B cell (primary cell): Measurements from ENCODE around the gene HS6ST2. TPM values are rescaled to one million over a fixed set of nuclear protein-coding genes. Genes with fewer than 3 reads are reported as not detected.
A peak's percentile ranks its signal among the peaks of the same experiment; 100 is the strongest.

ENCODE experiments used
- ATAC-seq: fragments of 200-7000 bp; cut with Tn5 transposase; one replicate; pipeline ENCODE4 v1.10.0; 2021; ENCODE audit warnings: low read depth, mild to moderate bottlenecking, moderate number of reproducible peaks, moderate library complexity
- CTCF ChIA-PET: fragments of 350-600 bp; sonication (Branson Sonifier 250); formaldehyde crosslinking; loops from one replicate; lab custom pipeline; 2021; ENCODE audit warnings: antibody characterized with exemption, inconsistent platforms; lab: Charles Lee
- POLR2A ChIA-PET: fragments of 350-600 bp; sonication (Branson Sonifier 250); formaldehyde crosslinking; loops from one replicate; lab custom pipeline; 2021; ENCODE audit warnings: antibody characterized with exemption; lab: Charles Lee
- DNase-seq: peaks from one replicate; pipeline ENCODE4 v3.0.0; 2013
- H2AFZ ChIP-seq: 2 replicates; pipeline ENCODE4 v1.6.1; 2012; ENCODE audit warnings: mild to moderate bottlenecking, low read depth, low read length; ENCODE audit not compliant: insufficient read depth, poor library complexity, severe bottlenecking
- H3K27ac ChIP-seq, 2 donors: 1 replicate in 1 of 2; 2 replicates in 1 of 2; pipeline ENCODE4 v1.5.1; 2012 to 2013; ENCODE audit warnings: low read length in 2 of 2, mild to moderate bottlenecking in 2 of 2, moderate library complexity in 1 of 2
- H3K27me3 ChIP-seq, 4 experiments: fragments of 200-600 bp in 1 of 4; sonication (generic) in 1 of 4; replicated peaks in 1 of 4; 1 replicate in 2 of 4; 2 replicates in 2 of 4; pipeline versions ENCODE4 v1.6.1 to v1.7.0; 2013 to 2016; ENCODE audit warnings: low read length in 3 of 4, mild to moderate bottlenecking in 2 of 4, mixed read lengths in 1 of 4, moderate library complexity in 1 of 4; ENCODE audit not compliant: insufficient read depth in 4 of 4, control insufficient read depth in 3 of 4; ENCODE audit errors: control extremely low read depth in 1 of 4
- H3K36me3 ChIP-seq, 2 experiments: replicated peaks in 1 of 2; 1 replicate in 1 of 2; 2 replicates in 1 of 2; pipeline versions ENCODE4 v1.6.1 to v1.7.1; 2013; ENCODE audit warnings: low read length in 1 of 2; ENCODE audit not compliant: insufficient read depth in 2 of 2, control insufficient read depth in 1 of 2; ENCODE audit errors: control extremely low read depth in 1 of 2, extremely low read depth in 1 of 2
- H3K4me1 ChIP-seq, 2 donors: fragments of 200-600 bp in 1 of 2; sonication (generic) in 1 of 2; 1 replicate in 1 of 2; 2 replicates in 1 of 2; pipeline versions ENCODE4 v1.5.1 to v1.6.1; 2013 to 2017; ENCODE audit warnings: low read length in 2 of 2; ENCODE audit not compliant: control insufficient read depth in 2 of 2, insufficient read depth in 2 of 2
- H3K4me2 ChIP-seq: replicated peaks from 2 replicates; pipeline ENCODE3; 2012; ENCODE audit warnings: mild to moderate bottlenecking, low read depth, low read length; ENCODE audit not compliant: poor library complexity, severe bottlenecking
- H3K4me3 ChIP-seq, 5 experiments: fragments of 200-600 bp in 1 of 5; sonication (generic) in 1 of 5; 1 replicate in 3 of 5; 2 replicates in 2 of 5; pipeline versions ENCODE4 v1.5.1 to v1.7.0; 2011 to 2016; ENCODE audit warnings: low read length in 4 of 5, mild to moderate bottlenecking in 4 of 5, low read depth in 2 of 5, control low read depth in 1 of 5, moderate library complexity in 1 of 5; ENCODE audit not compliant: insufficient read depth in 1 of 5; ENCODE audit errors: control extremely low read depth in 1 of 5, extremely low read depth in 1 of 5
- H3K79me2 ChIP-seq: fragments of 200-600 bp; sonication (generic); one replicate; pipeline ENCODE4 v1.6.0; 2016; ENCODE audit warnings: low read length; ENCODE audit not compliant: control insufficient read depth, insufficient read depth
- H3K9ac ChIP-seq: fragments of 200-600 bp; sonication (generic); 2 replicates; pipeline ENCODE4 v1.6.1; 2017; ENCODE audit warnings: mild to moderate bottlenecking, low read length, moderate library complexity
- H3K9me3 ChIP-seq, 3 donors: one replicate each; pipeline versions ENCODE4 v1.6.1 to v1.7.1; 2013; ENCODE audit warnings: low read length in 2 of 3; ENCODE audit not compliant: control insufficient read depth in 2 of 3, insufficient read depth in 1 of 3; ENCODE audit errors: control extremely low read depth in 1 of 3
- H4K20me1 ChIP-seq: 2 replicates; pipeline ENCODE4 v1.6.0; 2012; ENCODE audit warnings: mild to moderate bottlenecking, low read length; ENCODE audit not compliant: insufficient read depth, control insufficient read depth, poor library complexity, severe bottlenecking
- H3K27ac Mint-ChIP-seq: one replicate; pipeline ENCODE4 v1.8.0; 2021; ENCODE audit warnings: mixed read lengths
- H3K27me3 Mint-ChIP-seq: one replicate; pipeline ENCODE4 v1.8.0; 2021; ENCODE audit warnings: mixed read lengths
- H3K4me1 Mint-ChIP-seq: one replicate; pipeline ENCODE4 v1.8.0; 2021; ENCODE audit warnings: mixed read lengths
- H3K4me3 Mint-ChIP-seq: one replicate; pipeline ENCODE4 v1.8.0; 2021; ENCODE audit warnings: mixed read lengths
- H3K9me3 Mint-ChIP-seq: one replicate; pipeline ENCODE4 v1.8.0; 2022; ENCODE audit warnings: mixed read lengths; ENCODE audit not compliant: insufficient read depth
- CTCF ChIP-seq: fragments of 200-600 bp; IDR thresholded peaks from one replicate; pipeline ENCODE4 v1.8.0; 2022; ENCODE audit warnings: antibody characterized with exemption, mild to moderate bottlenecking
- EZH2 ChIP-seq: IDR thresholded peaks from 2 replicates; pipeline ENCODE4 v1.6.1; 2012; ENCODE audit warnings: borderline replicate concordance, low read depth, mild to moderate bottlenecking, moderate library complexity, low read length; ENCODE audit not compliant: insufficient read depth, poor library complexity, severe bottlenecking
- WGBS: methylation state at CpG from one replicate; pipeline ENCODE4 v1.1.5; 2013; ENCODE audit warnings: missing lambda C conversion rate; ENCODE audit not compliant: insufficient coverage; 5-methylcytosine and 5-hydroxymethylcytosine counted together
- intact Hi-C: fragments of 100-400 bp; cut with micrococcal nuclease; formaldehyde crosslinking; loops from one replicate; pipeline ENCODE4 v1.10.0; 2022
- polyA plus RNA-seq: library from polyadenylated mRNA; depleted of rRNA; stranded (reverse); fragments of >200 nt; gene quantifications from 2 replicates; pipeline ENCODE4 v1.2.3, GENCODE V29; 2012
- total RNA-seq, 2 donors: library from RNA; stranded (reverse); fragments of 120-200 nt in 1 of 2; gene quantifications; 1 replicate in 1 of 2; 2 replicates in 1 of 2; pipeline versions ENCODE4 v1.2.3 to v1.2.4, GENCODE V29; 2013 to 2022

The HS6ST2 gene
- total and polyA plus RNA-seq, 2 donors (not counting 1 experiment from before 2014, with no cell fraction given): not detected

GRCh38 chrX:132615391-132616131 lies 342.9 kb downstream of the HS6ST2 start:
- Mint-ChIP-seq H3K9me3 (no peaks in the 10 kb centered on the region), H3K27me3 (no peaks in the 10 kb centered on the region), H3K4me1 (no peaks in the 10 kb centered on the region), H3K4me3 (no peak overlapping the region), H3K27ac (no peak overlapping the region)
- Histone ChIP-seq H3K4me1 (no peaks in the 10 kb centered on the region), H3K9me3 (no peaks in the 10 kb centered on the region), H3K27me3 (no peaks in the 10 kb centered on the region), H3K79me2 (no peaks in the 10 kb centered on the region), H3K36me3 (no peaks in the 10 kb centered on the region), H3K27ac (no peak overlapping the region), H4K20me1 (no peaks in the 10 kb centered on the region), H3K4me3 (no peak overlapping the region), H3K9ac (no peak overlapping the region), H3K4me2 (no peak overlapping the region), H2AFZ (no peak overlapping the region)
- CTCF ChIA-PET: interaction anchor here (0.6 to 5.1 kb wide), 20 partner anchors 9 to 799 kb away, joined by 3 to 83 read pairs (median 5); partner anchors contain the start of gene RAP2C
- ATAC-seq (no peak), DNase-seq (peak; percentile 57)
- TF ChIP-seq CTCF (peak; percentile 61), EZH2 (no peak)
- no CpG with 5 or more reads among the region's 4 CpGs for WGBS
- intact Hi-C loops: loop anchor here (1.0 to 10.0 kb wide), 2 partner anchors 323 to 761 kb away; no protein-coding TSS in a partner anchor
- POLR2A ChIA-PET: no interaction called here

DNA sequence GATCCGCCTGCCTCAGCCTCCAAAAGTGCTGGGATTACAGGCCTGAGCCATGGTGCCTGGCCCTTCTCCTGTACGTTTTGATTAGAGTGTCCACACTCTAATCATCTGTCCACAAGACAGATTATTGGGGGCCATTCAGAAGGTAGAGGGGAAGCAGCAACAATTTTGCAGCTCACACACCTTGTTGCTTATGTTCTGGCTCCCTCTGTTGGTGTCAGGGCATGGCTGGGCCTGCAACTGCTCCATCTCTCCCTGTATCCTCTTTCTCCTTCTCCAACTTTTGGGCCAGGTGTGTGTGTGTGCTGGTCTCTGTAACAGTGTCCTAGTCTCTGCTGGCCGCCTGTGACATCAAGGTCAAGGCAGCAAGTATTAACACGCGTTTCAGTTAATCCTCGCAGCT lies 344.1 kb downstream of the HS6ST2 start:
- Histone ChIP-seq H3K9ac (no peak overlapping the region), H3K27me3 (no peaks in the 10 kb centered on the region), H4K20me1 (no peaks in the 10 kb centered on the region), H3K4me3 (no peak overlapping the region), H3K36me3 (no peaks in the 10 kb centered on the region), H3K4me1 (no peaks in the 10 kb centered on the region), H3K27ac (no peak overlapping the region), H3K79me2 (no peaks in the 10 kb centered on the region), H3K4me2 (no peak overlapping the region), H2AFZ (no peak overlapping the region), H3K9me3 (no peaks in the 10 kb centered on the region)
- DNase-seq (no peak), ATAC-seq (no peak)
- H3K9me3 Mint-ChIP-seq: no peaks in the 10 kb centered on the region
- intact Hi-C loops: loop anchor here (5.0 to 10.0 kb wide), 3 partner anchors 122 to 759 kb away; no protein-coding TSS in a partner anchor
- WGBS: 100% methylated on average over 1 of the region's 6 CpGs
- no peak overlapping the region for H3K27ac Mint-ChIP-seq
- no peak for TF ChIP-seq CTCF
- no peak for TF ChIP-seq EZH2
- H3K4me3 Mint-ChIP-seq: no peak overlapping the region
- no peaks in the 10 kb centered on the region for H3K4me1 Mint-ChIP-seq
- ChIA-PET POLR2A (no interaction called here), CTCF (interaction anchor here (0.9 to 5.1 kb wide), 19 partner anchors 10 to 773 kb away, joined by 3 to 83 read pairs (median 5); partner anchors contain the start of gene RAP2C)
- H3K27me3 Mint-ChIP-seq: no peaks in the 10 kb centered on the region
